ENCODE data around the gene ASPSCR1.
"Not testable (repeated sequence)": the region's sequence is repeated elsewhere in the genome, so short reads cannot be mapped to it uniquely, and the experiment has no call there.

The ASPSCR1 gene

GRCh38 chr17:82029990-82030469 is 52.6 kb downstream of the ASPSCR1 start:
- no peak for FAIRE-seq

- no peak for FAIRE-seq
Measured at GRCh38 chr17:82030470-82031302, 53.3 kb downstream of the ASPSCR1 start.

- no peak for FAIRE-seq
Measured at GRCh38 chr17:82031303-82031884, 54.0 kb downstream of the ASPSCR1 start, which contains the start of gene RAC3. TSS of gene RAC3 (plus strand) at chr17:82031678. CDS start at chr17:82031762, 84 bp downstream.

- FAIRE-seq = no peak
Measured at GRCh38 chr17:82031885-82032627, 54.6 kb downstream of the ASPSCR1 start.

GRCh38 chr17:82033359-82034085 is 56.1 kb downstream of the ASPSCR1 start:
- no peak for FAIRE-seq

- no peak for FAIRE-seq
Measured at GRCh38 chr17:82034371-82035011, 57.1 kb downstream of the ASPSCR1 start.

GRCh38 chr17:82035488-82035887 is 58.1 kb downstream of the ASPSCR1 start:
- no peak for FAIRE-seq

GRCh38 chr17:82035956-82036633 is 58.7 kb downstream of the ASPSCR1 start:
- no peak for FAIRE-seq

GRCh38 chr17:82036634-82037091 is 59.2 kb downstream of the ASPSCR1 start:
- FAIRE-seq = no peak

GRCh38 chr17:82037092-82037888 is 59.9 kb downstream of the ASPSCR1 start, which contains the start of gene DCXR:
TSS of gene DCXR (minus strand) at chr17:82037697. CDS start at chr17:82037682, 15 bp downstream.
- no peak for FAIRE-seq

- no peak for FAIRE-seq
Measured at GRCh38 chr17:82037889-82038195, 60.4 kb downstream of the ASPSCR1 start.

GRCh38 chr17:82038796-82039409 is 61.5 kb downstream of the ASPSCR1 start:
- FAIRE-seq = not testable (repeated sequence)

- FAIRE-seq = no peak
Measured at GRCh38 chr17:82039695-82040299, 62.4 kb downstream of the ASPSCR1 start.

- no peak for FAIRE-seq
Measured at GRCh38 chr17:82041144-82041814, 63.9 kb downstream of the ASPSCR1 start.

GRCh38 chr17:82042649-82043048 is 65.2 kb downstream of the ASPSCR1 start:
- FAIRE-seq = no peak

- FAIRE-seq = no peak
Measured at GRCh38 chr17:82043507-82043906, 66.1 kb downstream of the ASPSCR1 start.

GRCh38 chr17:82045936-82046484 is 68.6 kb downstream of the ASPSCR1 start:
- no peak for FAIRE-seq

- no peak for FAIRE-seq
Measured at GRCh38 chr17:82046903-82047302, 69.5 kb downstream of the ASPSCR1 start.

GRCh38 chr17:82047379-82047778 is 70.0 kb downstream of the ASPSCR1 start:
- no peak for FAIRE-seq
